GM19193 (cell line): Measurements from ENCODE around the gene XPOT.

Source experiments
- POLR2A ChIP-seq: IDR thresholded peaks from 4 replicates; pipeline ENCODE4 v1.6.1; 2011; ENCODE audit not compliant: insufficient read depth, insufficient read length; ENCODE audit errors: extremely low read depth

The XPOT gene

DNA sequence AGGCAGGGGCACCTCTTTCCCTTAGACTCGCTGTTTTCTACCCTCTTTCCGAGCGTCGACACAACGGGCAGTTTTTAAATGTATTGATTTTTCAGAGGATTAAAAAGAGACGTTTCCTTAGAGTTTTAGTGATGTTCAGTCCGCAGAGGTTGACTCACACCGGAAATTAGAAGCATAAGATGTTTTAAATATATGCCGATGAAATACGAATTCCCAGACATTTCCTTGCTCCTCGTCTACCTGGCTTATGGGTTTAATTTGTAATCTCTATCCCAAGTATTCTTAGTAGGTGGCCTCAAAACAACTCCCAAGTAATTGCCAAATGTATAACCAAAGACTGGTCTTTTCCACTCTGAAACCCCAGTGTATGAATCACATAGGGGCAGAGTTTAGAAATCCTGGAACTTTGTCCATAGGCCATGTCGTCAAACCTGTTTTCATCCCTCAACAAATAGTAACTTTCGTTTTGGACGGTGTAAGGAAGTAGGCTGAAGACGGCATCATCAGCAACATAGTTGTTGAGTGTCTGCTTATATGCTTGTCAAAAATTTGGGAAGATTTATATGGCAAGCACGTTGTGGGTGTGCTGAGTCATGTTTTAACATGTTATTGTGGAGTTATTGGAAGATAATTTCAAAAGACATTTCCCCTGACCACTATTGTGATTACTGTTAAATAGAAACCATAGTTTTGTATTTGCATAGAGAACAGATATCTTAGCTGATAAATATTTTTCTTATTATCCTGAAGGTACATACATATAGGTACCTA, 48.6 kb downstream of the XPOT start:
- TF ChIP-seq POLR2A = no peak

DNA sequence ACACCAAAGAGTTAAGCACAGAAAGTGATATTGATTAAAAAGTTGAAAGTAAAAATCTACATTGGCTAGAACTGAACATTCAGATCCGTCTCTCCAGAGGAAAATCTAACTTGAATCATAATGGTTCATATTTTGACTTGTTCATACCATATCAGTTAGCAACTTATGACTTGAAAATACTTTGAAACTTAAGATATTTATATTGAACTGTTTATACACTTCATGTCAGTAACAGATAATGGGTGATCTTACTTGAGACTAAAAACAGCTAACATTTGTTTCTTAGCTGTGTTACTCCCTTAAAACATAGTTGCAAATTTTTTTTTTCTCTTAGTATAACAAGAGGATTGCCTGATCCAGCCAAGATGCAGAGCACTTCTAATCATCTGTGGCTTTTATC, 51.3 kb downstream of the XPOT start:
- no peak for TF ChIP-seq POLR2A

DNA sequence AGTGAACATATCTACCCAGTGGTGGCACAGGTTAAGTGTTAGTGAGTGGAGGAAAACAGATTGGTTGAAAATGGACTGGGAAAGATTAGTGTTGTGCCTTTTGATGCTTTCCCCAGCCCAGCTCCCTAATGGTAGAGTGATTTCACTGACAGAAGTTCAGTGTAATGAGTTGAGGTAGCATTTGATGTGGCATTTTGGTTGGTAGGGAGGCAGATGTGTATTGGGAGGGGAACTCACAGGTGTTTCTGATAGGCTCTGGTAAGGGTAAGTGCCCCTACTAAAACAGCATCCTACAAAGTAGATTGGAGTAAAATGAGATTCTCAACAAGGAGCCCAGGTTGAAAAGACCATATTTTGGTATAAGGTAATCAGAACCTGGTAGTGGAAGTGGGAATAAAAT, 51.9 kb downstream of the XPOT start:
- TF ChIP-seq POLR2A = no peak

DNA sequence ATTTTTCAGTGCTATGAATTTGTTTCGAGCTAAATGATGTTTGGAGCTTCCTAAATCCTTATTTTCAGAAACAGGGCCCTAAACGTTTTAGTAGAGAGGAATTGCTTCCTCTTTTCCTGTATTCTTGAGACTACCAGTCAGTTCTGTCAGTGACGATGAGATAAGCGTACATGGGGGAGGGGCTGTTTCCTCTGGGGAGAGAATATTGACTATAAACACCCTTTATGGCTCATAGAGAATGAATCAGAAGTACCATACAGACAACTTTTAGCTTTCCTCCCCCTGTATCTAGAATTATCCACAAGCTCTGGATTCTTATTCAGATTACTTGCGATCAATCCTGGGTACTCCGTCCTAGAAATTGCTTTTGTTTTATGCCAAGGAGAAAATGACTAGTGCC, 52.8 kb downstream of the XPOT start:
- TF ChIP-seq POLR2A = no peak

- no peak for TF ChIP-seq POLR2A
Measured at GRCh38 chr12:64457466-64457865, 53.3 kb downstream of the XPOT start.

DNA sequence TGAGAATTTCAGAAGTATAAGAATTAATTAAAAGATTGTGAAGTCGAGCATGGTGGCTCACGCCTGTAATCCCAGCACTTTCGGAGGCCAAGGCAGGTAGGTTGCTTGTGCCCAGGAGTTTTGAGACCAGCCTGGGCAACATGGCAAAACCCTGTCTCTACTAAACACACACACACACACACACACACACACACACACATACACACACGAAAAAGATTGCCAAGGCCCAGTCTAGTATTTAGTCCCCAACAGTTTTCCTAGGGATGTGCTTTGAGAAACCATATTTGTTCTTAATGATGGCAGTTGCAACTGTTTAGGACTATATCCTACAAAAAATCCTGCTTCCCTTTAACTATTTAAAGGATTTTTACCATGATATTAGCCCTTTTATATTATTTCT, 53.7 kb downstream of the XPOT start:
- no peak for TF ChIP-seq POLR2A

GRCh38 chr12:64459394-64459891, 55.3 kb downstream of the XPOT start:
- peak; percentile 16 for TF ChIP-seq POLR2A

- no peak for TF ChIP-seq POLR2A
Measured at GRCh38 chr12:64461634-64462414, 57.6 kb downstream of the XPOT start.

DNA sequence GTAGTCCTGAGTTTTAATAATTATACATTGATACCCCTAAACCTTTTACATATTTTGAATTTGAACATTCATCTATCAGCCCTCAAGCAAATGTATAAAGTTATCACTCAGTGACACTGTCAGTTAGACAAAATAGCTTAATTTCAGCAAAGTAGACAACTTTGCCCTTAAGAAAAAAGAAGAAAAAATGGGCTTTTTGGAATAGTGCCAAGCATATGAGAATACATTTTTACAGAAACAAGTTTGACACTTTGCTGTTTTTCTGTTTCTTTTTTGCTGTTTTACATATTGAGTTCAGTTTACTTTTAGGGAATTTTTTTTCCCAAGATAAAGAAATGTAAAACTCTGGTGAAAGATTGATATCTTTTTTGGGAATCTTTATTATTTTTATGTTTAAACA, 62.0 kb downstream of the XPOT start:
- no peak for TF ChIP-seq POLR2A

GRCh38 chr12:64468966-64469365, 64.8 kb downstream of the XPOT start:
- TF ChIP-seq POLR2A = no peak

- TF ChIP-seq POLR2A = no peak
Measured at GRCh38 chr12:64469455-64470142, 65.4 kb downstream of the XPOT start.

GRCh38 chr12:64470495-64470894, 66.3 kb downstream of the XPOT start:
- TF ChIP-seq POLR2A = no peak

GRCh38 chr12:64473176-64473575, 69.0 kb downstream of the XPOT start:
- TF ChIP-seq POLR2A = no peak

DNA sequence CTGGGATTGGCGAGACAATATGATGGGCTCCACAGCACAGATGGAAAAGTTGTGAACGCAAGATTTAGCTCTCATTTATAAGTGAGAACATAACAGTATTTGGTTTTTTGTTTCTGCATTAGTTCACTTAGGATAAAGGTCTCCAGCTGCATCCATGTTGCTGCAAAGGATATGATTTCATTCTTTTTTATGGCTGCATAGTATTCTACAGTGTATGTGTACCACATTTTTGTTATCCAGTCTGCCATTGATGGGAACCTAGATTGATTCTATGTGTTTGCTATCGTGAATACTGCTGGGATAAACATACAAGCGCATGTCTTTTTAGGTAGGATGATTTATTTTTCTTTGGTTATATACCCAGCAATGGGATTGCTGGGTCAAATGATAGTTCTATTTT, 71.3 kb downstream of the XPOT start:
- TF ChIP-seq POLR2A = no peak

- no peak for TF ChIP-seq POLR2A
Measured at GRCh38 chr12:64476844-64477243, 72.7 kb downstream of the XPOT start.

GRCh38 chr12:64478661-64479060, 74.5 kb downstream of the XPOT start:
- no peak for TF ChIP-seq POLR2A

DNA sequence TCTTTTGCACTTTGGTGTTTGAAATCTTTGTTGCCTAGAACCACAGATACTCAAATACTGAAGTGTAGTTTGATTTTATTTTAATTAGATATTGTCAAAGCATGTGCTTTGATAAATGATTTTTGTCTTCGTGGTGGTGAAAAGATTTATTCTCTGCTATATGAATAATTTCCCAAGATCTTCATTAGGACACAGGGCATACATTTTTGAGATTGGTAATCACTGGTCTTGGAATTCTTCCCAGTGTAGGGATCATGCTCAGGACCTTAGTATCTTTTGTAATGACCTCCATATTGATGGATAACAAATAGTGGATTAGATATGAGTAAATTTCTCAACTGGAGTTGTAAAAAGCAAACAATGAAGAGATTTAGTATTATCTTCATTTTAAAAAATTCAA, 76.0 kb downstream of the XPOT start:
- TF ChIP-seq POLR2A = no peak
